Activated naive CD4-positive, alpha-beta T cell treated with anti-CD3 and anti-CD28 coated beads, Interleukin-2, amount 50 U/mL, for 16 hours (primary cell): ENCODE results near the gene PDZRN4.

Experiments used
- DNase-seq: peaks from one replicate; pipeline ENCODE4 v3.0.0-alpha.2; 2020

Gene PDZRN4

GRCh38 chr12:41465526-41465925 is 277.4 kb downstream of the PDZRN4 start:
- no peak for DNase-seq

- DNase-seq = no peak
Observed at GRCh38 chr12:41466300-41466699, 278.2 kb downstream of the PDZRN4 start.

GRCh38 chr12:41466802-41467201 is 278.7 kb downstream of the PDZRN4 start:
- DNase-seq = no peak

- DNase-seq = no peak
Observed at GRCh38 chr12:41467591-41468325, 279.6 kb downstream of the PDZRN4 start.

- DNase-seq = no peak
Observed at GRCh38 chr12:41468341-41468740, 280.2 kb downstream of the PDZRN4 start.

- no peak for DNase-seq
Observed at GRCh38 chr12:41468756-41469155, 280.6 kb downstream of the PDZRN4 start.

GRCh38 chr12:41473441-41473840 is 285.3 kb downstream of the PDZRN4 start:
- DNase-seq = no peak

- DNase-seq = no peak
Observed at GRCh38 chr12:41474001-41474400, 285.9 kb downstream of the PDZRN4 start.

- no peak for DNase-seq
Observed at GRCh38 chr12:41476499-41477439, 288.6 kb downstream of the PDZRN4 start.

GRCh38 chr12:41479426-41479825 is 291.3 kb downstream of the PDZRN4 start:
- DNase-seq = no peak

GRCh38 chr12:41485203-41485602 is 297.1 kb downstream of the PDZRN4 start:
- DNase-seq = no peak

- no peak for DNase-seq
Observed at GRCh38 chr12:41486718-41487117, 298.6 kb downstream of the PDZRN4 start.

- no peak for DNase-seq
Observed at GRCh38 chr12:41496009-41496408, 307.9 kb downstream of the PDZRN4 start.

- DNase-seq = no peak
Observed at GRCh38 chr12:41497409-41497808, 309.3 kb downstream of the PDZRN4 start.

- no peak for DNase-seq
Observed at GRCh38 chr12:41504976-41505375, 316.9 kb downstream of the PDZRN4 start.

GRCh38 chr12:41507286-41507685 is 319.2 kb downstream of the PDZRN4 start:
- no peak for DNase-seq

- DNase-seq = no peak
Observed at GRCh38 chr12:41509271-41510055, 321.3 kb downstream of the PDZRN4 start.

GRCh38 chr12:41510470-41510869 is 322.4 kb downstream of the PDZRN4 start:
- no peak for DNase-seq

GRCh38 chr12:41511247-41511646 is 323.1 kb downstream of the PDZRN4 start:
- no peak for DNase-seq

- DNase-seq = no peak
Observed at GRCh38 chr12:41512497-41512896, 324.4 kb downstream of the PDZRN4 start.

GRCh38 chr12:41514021-41514777 is 326.1 kb downstream of the PDZRN4 start:
- no peak for DNase-seq

- DNase-seq = no peak
Observed at GRCh38 chr12:41514907-41515306, 326.8 kb downstream of the PDZRN4 start.
